GM21737 (cell line): Measurements from ENCODE around the gene AUTS2.
A peak's percentile ranks its signal among the peaks of the same experiment; 100 is the strongest.

Experiments used
- ATAC-seq: cut with Tn5 transposase; IDR thresholded peaks from one replicate; pipeline ENCODE4 v1.9.1; 2021; ENCODE audit warnings: mild to moderate bottlenecking, moderate library complexity; ENCODE audit not compliant: unreplicated experiment

The AUTS2 gene

DNA sequence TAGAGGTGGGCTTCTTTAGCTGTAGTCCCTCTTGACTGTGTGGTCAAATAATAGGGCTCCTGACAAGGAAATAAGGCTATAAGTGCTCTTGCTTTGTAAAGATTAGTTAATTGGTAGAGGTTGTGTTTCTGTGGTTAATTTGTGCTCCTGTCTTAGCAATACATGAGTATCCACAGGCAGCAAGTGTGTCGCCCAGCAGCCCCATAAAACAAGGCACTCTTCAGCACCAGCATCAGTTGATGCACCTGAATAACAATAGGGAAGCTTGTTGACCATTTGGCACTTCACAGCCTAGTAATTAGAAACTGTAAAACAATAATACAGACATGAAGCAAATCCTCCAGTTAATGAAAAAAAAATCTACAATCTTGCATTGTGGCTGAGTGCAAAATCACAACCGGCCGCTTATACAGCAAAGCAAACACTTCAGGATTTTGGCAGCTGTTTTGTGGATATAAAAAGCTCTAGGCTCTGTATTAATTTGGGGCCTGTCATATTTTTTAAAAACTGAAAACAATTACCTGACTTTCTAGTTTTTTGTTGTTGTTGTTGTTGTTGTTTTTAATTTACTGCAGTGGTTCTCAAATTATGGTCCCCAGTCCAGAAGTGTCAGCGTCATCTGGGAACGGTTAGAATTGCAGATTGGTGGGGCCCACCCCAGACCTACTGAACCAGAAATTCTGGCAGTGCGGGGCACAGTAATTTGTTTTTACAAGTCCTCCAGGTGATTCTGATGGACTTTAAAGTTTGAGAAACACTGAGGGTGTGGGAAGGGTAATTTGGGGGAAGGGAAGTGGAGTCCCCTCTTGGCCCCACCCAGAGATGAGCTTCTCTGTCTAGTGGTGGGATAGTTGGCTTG lies 56.8 kb downstream of the AUTS2 start:
- no peak for ATAC-seq

DNA sequence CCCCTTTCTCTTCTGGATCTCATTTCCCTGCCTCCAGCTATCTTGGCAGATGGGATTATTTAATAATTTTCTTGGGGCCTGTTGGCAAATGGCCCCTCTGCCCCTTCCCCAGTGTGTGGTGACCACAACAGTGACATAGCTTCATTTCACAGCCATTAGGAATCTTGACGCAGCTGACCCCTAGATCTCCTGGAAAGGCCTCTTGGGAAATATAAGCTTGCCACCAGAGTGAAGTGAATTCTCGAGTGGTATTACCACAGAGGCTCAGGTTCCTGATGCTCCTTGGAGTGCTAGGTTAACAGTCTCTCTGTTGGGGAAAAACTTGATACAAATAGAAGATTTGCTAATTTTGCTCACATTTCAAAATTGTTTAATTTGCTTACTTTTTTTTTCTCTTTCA lies 57.8 kb downstream of the AUTS2 start:
- no peak for ATAC-seq

- ATAC-seq, result no peak
These were observed 58.6 kb downstream of the AUTS2 start for GRCh38 chr7:69656890-69657289.

- ATAC-seq, result no peak
These were observed 59.1 kb downstream of the AUTS2 start for GRCh38 chr7:69657331-69657730.

DNA sequence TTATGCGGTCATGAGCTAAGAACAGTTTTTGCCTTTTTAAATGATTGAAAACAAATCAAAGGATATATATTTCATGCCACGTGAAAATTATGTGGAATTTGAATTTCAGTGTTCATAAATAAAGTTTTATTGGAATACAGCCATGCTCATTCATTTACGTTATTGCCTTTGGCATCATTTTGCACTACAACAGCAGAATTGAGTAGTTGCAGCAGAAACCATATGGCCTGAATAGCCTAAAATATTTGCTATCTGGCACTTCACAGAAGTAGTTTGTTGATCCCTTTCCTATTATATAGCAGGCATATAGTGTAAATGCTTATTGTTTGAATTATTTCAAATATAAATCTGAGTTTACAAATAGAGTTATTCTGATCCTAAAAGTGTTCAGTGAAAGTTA lies 59.7 kb downstream of the AUTS2 start:
- ATAC-seq, result no peak

DNA sequence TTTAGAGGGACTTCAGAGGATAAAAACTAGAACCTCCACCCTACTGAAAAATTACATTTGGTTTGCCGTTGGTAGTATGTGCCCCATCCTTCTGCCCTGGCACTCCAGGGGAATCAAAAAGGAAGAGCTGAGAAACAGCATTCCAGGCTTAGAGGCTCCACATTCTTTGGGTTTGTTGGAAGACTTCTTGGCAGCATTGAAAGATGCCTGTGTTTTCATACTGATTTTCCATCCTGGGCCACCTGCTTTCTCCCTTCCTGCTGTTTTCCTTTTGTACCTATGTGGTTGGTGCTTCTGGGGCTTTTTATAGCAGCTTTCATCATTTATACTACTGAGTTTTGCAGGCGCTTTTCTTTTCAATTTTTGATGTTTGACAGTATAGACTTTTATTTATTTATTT lies 61.7 kb downstream of the AUTS2 start:
- no peak for ATAC-seq

DNA sequence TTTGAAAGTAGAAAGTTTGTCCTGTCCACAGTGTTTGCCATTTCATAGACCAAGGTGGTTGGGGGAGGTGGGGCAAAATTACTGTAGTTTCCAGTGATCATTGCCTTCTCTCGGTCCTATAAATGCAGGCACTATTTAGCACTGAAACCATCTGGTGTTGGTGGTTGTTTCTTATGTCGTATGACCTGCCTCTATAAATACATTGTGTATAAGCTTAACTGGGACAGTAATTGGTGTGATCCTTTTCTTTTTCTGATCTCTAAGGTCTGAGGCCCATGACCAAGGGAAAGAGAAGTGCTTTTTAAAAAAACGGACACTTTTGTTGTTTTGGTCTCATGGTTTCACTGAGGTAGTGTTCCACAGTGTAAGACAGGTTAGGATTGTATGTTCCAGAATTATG lies 63.1 kb downstream of the AUTS2 start:
- ATAC-seq, result no peak

DNA sequence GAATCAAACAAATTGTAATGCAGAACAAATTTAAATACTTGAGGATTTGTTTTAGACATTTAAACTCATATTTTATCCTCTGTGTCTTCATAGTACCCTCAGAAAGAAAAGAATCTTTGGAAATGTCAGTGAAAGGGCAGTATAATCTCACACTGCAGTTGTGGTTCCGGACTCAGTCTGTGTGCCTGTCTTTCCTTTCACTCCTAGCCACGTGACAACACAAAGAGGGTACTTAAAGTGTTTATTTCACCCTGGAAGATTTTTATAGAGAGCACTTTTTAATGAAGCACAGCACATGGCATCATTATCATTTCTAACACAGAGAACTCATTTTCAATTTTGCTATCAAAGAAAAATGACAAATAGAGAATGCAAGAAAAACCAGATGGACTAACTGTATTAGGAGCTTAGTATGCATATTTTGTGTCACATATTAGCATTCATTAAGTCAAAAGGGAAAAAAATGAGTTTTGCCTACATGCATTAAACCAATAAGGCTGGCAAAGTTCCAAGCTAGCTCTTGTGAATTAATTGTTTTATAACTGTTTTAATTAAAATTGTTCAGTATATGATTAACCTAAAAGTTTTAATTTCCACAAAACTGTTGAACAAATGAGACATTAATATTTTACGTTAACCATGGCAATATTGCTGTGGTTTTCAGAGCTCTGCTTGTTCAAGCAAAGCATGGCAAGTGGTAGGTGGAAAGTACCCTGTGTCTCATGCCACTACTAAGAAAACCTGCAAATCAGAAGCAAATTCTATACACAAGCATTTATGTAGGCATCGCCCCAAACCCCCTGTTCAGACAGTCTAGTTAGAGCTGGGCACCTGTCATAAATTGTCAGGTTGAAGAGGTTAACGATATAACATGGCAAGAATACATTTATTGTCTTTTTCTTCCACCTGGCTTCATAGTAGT lies 65.9 kb downstream of the AUTS2 start:
- peak; percentile 57 for ATAC-seq

DNA sequence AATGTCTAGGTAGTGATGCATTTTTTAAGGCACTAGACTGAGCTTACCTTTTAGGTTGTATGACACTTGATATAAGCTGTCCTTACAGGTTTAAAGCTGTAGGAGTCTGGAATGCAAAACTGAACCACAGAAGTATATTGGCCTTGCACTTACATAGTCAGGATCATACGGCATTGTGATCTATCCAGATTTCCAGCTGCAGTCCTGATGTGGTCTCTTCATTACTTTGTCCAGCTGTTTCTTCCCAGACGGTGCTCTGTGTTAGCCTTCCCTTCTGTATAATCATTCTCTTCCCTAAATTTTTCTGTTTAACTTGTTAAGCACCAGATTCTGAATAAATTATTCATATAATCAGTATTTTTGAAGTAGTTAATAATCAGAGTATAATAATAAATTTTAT lies 67.1 kb downstream of the AUTS2 start:
- ATAC-seq, result no peak

DNA sequence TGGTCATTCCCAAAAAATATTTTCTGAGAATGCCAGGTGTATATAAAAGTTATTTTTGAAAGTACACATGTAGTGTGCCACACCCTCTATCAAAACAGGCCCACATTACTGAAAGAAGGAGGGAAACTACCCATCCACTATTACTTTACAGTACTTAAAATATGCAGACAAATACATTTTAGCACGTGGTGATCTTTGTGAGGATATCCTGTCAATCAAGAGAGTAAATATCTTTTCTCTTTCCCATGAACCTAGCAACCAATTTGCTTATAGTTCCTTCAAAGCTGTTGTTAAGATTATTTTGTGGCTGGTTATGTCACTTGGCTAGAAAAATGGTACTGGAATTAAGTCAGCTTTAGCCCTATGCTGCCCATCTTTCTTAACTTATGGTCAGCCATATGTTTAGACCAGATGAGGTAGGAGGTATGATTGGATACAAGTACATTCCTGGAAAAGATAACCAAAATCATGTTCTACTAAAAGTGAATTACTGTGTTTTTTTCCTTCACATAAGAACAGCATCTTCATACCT lies 70.1 kb downstream of the AUTS2 start:
- ATAC-seq, result no peak

DNA sequence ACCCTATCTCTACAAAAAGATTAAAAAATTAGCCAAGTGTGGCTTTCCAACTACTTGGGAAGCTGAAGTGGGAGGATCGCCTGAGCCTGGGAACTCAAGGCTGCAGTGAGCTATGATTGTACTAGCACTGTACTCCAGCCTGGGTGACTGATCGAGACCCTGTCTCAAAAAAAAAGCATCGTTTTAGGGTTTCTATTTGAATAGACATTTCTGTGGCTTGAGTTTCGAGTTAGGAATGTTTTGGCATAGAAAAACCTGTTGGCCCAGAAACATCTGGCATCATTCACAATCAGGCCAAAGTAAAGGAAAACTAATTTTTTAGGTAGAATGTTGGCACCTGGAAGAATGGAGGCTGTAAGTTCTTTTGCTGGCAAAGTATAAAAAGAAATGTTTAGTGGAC lies 72.4 kb downstream of the AUTS2 start:
- ATAC-seq, result no peak

GRCh38 chr7:69673074-69673473 lies 74.8 kb downstream of the AUTS2 start:
- ATAC-seq, result no peak

GRCh38 chr7:69674701-69675182 lies 76.5 kb downstream of the AUTS2 start:
- ATAC-seq, result peak; percentile 75

DNA sequence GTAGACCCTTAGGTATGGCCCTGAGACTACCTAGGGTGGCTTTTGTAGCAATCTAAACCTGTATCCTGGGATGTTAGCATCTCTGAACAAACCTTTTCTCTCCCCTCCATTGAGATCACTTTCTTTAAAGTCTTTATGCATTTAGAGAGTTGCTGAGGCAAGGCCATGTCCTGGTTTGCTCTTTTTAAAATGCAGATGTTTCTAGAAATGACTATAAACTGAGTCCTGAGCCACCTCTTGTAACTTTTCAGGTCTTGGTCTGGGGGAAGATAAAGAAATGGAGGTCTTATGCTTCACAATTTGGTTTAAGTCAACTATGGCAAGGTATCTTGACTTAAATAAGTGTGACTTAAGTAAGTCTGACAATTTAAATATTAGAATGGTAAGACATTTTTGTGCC lies 78.0 kb downstream of the AUTS2 start:
- ATAC-seq, result no peak

DNA sequence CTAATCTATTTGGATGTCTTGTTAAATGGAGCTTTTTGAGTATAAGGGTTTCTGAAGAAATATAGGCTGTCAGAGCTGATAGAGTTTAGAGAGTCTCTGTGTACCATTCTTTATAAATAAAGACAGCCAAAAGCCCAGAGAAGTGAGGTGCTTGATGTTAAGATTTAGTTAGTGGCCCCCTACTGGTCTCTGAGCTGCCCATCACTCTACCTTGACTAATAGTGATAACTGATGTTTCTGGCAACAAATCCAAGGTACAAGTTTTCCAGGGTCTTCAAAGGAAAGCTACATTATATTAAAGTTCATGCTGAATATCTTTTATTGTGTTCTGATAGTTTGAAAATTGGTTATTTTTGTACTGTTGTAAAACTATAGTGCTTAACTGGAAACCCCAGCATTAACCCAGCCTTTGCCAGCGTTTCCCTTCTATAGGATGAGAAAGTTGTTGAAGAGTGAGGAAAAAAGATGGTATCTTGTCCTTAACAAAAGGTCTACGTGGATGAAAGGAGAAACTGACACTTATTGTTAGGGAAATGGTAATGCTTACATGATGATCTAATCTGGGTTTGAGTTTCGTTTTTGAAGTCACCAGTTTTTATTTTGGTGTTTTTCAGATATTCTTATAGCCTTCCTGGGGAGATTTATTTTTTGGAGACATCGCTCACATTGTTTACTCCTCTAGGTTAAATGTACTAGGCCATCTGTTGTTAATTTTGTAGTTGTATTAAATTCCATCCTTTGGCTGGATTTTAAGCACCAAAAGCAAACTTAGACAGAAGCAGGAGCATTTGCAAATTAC lies 79.0 kb downstream of the AUTS2 start:
- no peak for ATAC-seq

GRCh38 chr7:69677881-69678493 lies 79.7 kb downstream of the AUTS2 start:
- ATAC-seq, result no peak

- no peak for ATAC-seq
These were observed 80.4 kb downstream of the AUTS2 start for GRCh38 chr7:69678494-69679187.

- ATAC-seq, result no peak
These were observed 82.9 kb downstream of the AUTS2 start for GRCh38 chr7:69681181-69681580.

GRCh38 chr7:69682518-69682917 lies 84.2 kb downstream of the AUTS2 start:
- ATAC-seq, result no peak

GRCh38 chr7:69683002-69683401 lies 84.7 kb downstream of the AUTS2 start:
- ATAC-seq, result no peak
